Measurements from ENCODE around the gene MYBPH.

DNA sequence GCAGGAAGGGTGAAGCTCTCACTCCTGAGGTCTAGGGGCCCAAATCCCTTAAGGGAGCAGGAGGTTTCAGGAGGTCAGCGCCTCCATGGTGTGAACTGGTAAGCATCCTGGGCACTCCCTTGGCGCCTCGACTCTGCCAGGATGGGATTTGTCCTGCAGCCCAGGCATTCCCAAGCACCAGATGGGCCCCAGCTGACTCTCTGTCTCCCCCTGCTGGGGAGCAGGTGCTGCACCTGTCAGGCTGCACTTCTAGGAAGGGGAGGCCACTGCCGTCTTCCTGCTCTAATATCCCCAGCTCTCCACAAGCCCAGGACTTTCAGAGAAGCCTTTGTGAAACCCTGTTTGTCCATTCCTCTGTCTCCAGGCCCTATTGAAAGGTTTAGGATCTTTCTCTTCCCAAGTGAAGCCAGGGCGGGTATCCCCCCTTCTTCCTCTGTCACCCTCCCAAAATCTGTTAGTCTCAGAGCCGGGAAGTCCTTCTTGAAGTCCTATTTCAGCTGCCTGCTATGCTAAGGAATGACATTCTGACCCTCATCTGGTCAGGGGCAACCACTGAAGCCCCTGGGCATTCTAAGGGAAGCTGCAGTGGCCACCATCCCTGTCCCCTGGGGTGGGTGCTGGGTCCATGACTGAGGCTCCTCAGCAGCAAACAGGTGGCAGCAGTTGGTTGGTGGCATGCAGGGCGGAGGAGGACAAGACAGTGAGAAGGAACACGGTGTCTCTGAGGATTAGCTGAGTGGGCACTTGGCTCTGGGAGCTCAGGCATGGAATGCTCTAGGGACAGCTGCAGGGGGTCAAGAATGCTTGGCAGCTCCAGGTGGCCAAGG is 3.2 kb downstream of the MYBPH start:
- peak; percentile 83 for TF ChIP-seq CTCF (IDR thresholded peaks at IDR 0.05; ENCODE audit: low read depth, low read length)
- no peak for TF ChIP-seq EZH2phosphoT487 (IDR thresholded peaks at IDR 0.05; ENCODE audit: low read depth)
